Hematopoietic multipotent progenitor cell treated with erythropoietin and hydrocortisone succinate and interleukin-3 and kit ligand, for 6 days (in vitro differentiated cells): Measurements from ENCODE around the gene PSMD4.
"Not testable (repeated sequence)": the region's sequence is repeated elsewhere in the genome, so short reads cannot be mapped to it uniquely, and the experiment has no call there.

Experiments used
- DNase-seq: peaks from one replicate; pipeline ENCODE4 v3.0.0-alpha.2; 2015

The PSMD4 gene

GRCh38 chr1:151254217-151255213, at the start of gene PSMD4:
Gene PSMD4, plus strand, starts transcription at chr1:151254734. Its CDS starts 49 bp downstream, at chr1:151254783.
- peak; percentile 99 for DNase-seq

GRCh38 chr1:151205381-151205965, 49.1 kb upstream of the PSMD4 start:
- DNase-seq = not testable (repeated sequence)

- no peak for DNase-seq
Observed at GRCh38 chr1:151210830-151211229, 43.7 kb upstream of the PSMD4 start.

- no peak for DNase-seq
Observed at GRCh38 chr1:151211972-151212705, 42.4 kb upstream of the PSMD4 start.

GRCh38 chr1:151213560-151213959, 41.0 kb upstream of the PSMD4 start:
- no peak for DNase-seq

GRCh38 chr1:151221616-151222015, 32.9 kb upstream of the PSMD4 start:
- no peak for DNase-seq

GRCh38 chr1:151222130-151222529, 32.4 kb upstream of the PSMD4 start:
- DNase-seq = no peak

GRCh38 chr1:151235235-151235634, 19.3 kb upstream of the PSMD4 start:
- DNase-seq = no peak

- no peak for DNase-seq
Observed at GRCh38 chr1:151237678-151238466, 16.7 kb upstream of the PSMD4 start.

GRCh38 chr1:151238467-151238739, 16.1 kb upstream of the PSMD4 start:
- DNase-seq = no peak

GRCh38 chr1:151242442-151242841, 12.1 kb upstream of the PSMD4 start:
- DNase-seq = no peak

GRCh38 chr1:151243683-151244216, 10.8 kb upstream of the PSMD4 start:
- DNase-seq = no peak

GRCh38 chr1:151246786-151247185, 7.7 kb upstream of the PSMD4 start:
- no peak for DNase-seq

GRCh38 chr1:151251656-151252470, 2.7 kb upstream of the PSMD4 start:
- DNase-seq = peak; percentile 96

GRCh38 chr1:151255381-151255780, 847 bp downstream of the PSMD4 start:
- peak; percentile 20 for DNase-seq

GRCh38 chr1:151259351-151259750, 4.8 kb downstream of the PSMD4 start:
- DNase-seq = no peak

- no peak for DNase-seq
Observed at GRCh38 chr1:151265446-151266236, 11.1 kb downstream of the PSMD4 start.

- DNase-seq = no peak
Observed at GRCh38 chr1:151266315-151266714, 11.8 kb downstream of the PSMD4 start.

GRCh38 chr1:151266821-151267220, 12.3 kb downstream of the PSMD4 start:
- DNase-seq = no peak

- no peak for DNase-seq
Observed at GRCh38 chr1:151267760-151268159, 13.2 kb downstream of the PSMD4 start.
